NCI-H524 (cell line): ENCODE results near the gene SAA1.

Experiments
- DNase-seq, 2 experiments: peaks; one replicate each; lab custom pipeline; 2025; lab: John Stamatoyannopoulos, UW

SAA1 gene

DNA sequence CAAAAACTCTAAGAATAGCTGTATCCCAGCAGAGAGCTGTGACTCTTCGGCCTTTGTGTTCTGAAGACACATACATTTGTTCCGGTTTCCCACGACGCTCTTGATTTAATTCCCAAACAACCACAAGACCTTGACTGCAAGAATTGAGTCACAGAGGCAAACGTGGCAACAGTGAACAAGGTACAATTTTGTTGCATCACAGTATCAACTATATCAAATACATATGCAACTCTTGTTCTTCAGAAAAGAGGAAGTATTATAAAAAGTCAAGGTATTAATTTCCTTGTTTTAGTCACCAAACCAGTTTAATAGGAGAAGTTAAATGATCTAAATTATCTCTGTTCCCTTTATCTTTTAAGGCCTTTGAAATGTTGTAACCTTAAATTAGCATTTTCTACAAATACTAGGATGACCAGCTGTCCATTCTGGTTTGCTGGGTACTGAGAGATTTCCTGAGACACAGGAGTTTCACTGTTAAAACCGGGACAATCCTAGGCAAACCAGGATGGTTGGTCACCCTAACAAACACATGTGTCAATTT lies 44.8 kb downstream of the SAA1 start:
- DNase-seq = no peak

- no peak for DNase-seq
These were observed 45.9 kb downstream of the SAA1 start for GRCh38 chr11:18312012-18312411.

DNA sequence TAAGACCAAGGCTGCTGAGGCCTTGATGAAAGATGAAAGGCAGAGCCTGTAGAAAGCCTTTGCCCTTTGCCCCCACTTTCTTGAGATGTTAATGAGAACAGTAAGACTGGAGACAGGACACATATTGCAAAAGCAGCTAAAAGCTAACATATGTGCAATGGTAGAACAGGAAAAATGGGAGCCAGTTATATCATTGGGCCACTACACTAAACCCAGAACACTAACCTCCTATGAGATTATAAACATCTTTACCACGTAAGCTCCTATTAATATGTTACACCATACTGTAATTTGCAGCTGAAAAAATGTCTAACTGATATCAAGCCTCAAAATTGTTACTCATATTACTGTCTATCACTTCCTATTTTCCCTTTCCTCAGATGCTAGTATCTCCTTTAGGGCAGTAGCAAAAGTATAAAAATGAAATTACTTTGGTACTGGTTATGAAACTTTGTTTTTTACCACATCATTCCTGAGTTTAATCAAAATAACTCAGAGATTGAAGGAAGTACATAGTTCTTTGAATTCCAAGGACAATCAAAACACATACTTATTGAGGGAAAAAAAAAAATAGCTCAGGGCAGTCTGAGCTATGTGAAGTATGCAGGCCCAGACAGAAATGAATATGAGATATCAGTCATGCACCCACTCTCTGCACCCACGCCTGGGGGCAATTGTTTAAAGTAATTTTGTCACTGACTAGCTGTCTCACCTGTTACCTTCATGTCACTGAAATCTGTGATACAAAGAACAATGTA lies 46.8 kb downstream of the SAA1 start:
- DNase-seq = no peak

DNA sequence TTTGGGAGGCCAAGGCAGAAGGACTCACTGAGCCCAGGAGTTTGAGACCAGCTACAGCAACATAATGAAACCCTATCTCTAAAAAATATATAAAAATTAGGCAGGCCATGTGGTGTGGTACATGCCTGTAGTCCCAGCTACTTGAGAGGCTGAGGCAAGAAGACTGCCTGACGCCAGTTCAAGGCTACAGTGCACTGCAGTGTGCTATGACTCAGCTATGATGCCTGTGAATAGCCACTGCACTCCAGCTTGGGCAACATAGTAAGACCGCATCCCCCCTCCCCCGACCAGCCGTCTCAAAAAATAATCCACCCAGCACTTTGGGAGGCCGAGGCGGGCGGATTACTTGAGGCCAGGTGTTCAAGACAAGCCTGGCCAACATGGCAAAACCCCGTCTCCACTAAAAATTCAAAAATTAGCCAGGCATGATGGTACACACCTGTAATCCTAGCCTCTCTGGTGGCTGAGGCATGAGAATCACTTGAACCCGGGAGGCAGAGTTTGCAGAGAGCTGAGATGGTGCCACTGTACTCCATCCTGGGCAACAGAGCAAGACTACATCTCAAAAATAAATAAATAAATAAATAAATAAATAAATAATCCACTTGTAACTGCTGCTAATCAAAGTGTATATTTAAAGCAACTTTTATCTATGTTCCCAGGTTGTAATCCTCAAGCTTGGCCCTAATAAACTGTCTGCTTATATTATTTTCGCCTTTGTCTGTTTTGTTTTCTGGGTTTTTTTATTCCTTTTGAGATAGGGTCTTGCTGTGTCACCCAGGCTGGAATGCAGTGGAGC lies 48.1 kb downstream of the SAA1 start:
- DNase-seq = no peak

DNA sequence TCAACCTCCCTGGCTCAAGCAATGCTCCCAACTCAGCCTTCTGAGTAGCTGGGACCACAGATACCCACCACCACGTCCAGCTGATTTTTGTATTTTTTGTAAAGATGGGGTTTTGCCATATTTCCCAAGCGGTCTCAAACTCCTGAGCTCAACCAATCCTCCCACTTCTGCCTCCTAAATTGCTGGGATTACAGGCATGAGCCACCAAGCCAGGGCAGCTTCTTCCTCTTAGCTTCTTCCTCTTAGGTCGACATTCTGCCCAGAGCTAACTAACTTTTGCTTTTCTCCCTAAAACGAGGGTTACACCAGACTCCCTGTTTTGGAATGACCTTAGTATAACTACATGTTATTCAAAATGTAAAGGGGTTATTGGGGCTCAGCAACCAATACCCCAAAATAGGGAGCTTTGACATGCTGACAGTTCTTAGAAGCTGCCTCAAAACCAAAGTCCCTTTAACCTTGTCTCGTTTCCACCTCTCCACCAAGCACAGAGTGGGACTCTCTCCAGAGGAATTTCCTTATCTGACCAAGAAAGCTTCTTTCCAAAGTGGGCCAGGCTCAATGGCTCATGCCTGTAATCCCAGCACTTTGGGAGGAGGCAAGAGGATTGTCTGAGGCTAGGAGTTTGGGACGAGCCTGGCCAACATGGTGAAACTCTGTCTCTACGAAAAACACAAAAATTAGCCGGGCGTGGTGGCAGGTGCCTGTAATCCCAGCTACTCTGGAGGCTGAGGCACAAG lies 48.9 kb downstream of the SAA1 start:
- DNase-seq = no peak

DNA sequence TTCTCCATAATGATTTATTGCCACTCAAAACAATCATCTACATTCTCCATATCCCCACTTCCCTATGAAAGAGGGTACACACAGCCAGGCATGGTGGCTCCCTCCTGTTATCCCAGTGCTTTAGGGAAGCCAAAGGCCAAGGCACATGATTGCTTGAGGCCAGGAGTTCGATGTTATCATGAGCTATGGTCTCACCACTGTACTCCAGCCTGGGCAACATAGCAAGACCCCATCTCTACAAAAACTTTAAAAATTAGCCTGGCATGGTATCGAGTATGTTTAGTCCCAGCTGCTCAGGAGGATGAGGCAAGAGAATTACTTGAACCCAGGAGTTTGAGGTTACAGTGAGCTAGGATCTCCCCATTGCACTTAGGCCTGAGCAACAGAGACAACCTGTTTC lies 49.8 kb downstream of the SAA1 start:
- no peak for DNase-seq

DNA sequence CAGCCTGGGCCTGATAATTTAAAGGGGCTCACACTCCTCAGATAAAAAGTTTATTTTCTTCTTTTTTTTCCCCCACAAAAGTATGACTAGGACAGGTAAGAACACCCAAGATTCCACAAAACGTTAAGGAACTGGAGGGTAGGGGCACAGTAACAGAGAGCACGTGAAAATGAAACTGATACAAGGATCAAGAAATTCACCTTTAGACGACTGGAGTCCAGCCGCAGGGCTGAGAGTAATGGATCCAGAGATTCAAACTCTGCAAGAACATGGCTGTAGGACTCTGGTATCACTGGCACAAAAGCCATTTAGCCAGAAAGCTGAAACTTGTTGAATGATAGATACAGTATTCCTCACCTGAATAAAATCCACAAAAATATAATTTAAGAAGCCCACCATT lies 51.5 kb downstream of the SAA1 start:
- DNase-seq = no peak
